Measurements from ENCODE around the gene EVA1C. TPM values are rescaled to one million over a fixed set of nuclear protein-coding genes. Genes with fewer than 3 reads are reported as not detected.

EVA1C gene
- total and polyA plus RNA-seq, 2 donors (not counting 1 experiment from before 2014, with no cell fraction given), result 2.4 to 4.6 TPM

DNA sequence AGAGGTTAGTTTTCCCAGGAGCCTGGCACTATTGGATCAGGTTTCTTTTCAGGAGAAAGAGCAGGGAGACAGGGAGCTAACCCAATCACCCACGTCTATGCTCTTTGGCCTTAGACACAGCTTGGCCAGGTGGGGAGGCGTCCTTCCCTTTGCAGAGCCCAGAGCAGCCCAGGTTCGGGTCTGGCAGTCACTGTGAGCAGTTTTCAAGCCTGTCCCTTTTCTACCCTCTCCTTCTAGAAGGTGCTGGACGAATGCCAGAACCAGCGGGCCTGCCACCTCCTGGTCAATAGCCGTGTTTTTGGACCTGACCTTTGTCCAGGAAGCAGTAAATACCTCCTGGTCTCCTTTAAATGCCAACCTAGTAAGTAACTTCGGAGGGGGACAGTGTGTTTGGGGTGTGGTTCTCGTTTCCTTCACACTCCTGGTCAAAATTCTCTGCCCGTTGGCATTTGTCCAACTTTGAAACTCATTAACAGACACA, 44.9 kb downstream of the EVA1C start:
- no peak overlapping the region for H3K4me3 ChIP-seq (replicated peaks in 1 of 4; ENCODE audit: control extremely low read depth in 1 of 4, insufficient read depth in 1 of 4, low read depth in 3 of 4, low read length in 4 of 4)
- no peaks in the 10 kb centered on the region for H3K9me3 ChIP-seq (ENCODE audit: control insufficient read depth, insufficient read depth, low read depth, low read length)
- no peak for TF ChIP-seq EZH2 (IDR thresholded peaks at IDR 0.05; ENCODE audit: low read length, missing control alignments)
- TF ChIP-seq, protein P1, sequence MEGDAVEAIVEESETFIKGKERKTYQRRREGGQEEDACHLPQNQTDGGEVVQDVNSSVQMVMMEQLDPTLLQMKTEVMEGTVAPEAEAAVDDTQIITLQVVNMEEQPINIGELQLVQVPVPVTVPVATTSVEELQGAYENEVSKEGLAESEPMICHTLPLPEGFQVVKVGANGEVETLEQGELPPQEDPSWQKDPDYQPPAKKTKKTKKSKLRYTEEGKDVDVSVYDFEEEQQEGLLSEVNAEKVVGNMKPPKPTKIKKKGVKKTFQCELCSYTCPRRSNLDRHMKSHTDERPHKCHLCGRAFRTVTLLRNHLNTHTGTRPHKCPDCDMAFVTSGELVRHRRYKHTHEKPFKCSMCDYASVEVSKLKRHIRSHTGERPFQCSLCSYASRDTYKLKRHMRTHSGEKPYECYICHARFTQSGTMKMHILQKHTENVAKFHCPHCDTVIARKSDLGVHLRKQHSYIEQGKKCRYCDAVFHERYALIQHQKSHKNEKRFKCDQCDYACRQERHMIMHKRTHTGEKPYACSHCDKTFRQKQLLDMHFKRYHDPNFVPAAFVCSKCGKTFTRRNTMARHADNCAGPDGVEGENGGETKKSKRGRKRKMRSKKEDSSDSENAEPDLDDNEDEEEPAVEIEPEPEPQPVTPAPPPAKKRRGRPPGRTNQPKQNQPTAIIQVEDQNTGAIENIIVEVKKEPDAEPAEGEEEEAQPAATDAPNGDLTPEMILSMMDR (conservative IDR thresholded peaks at IDR 0.05 in 1 of 2, IDR thresholded peaks at IDR 0.05 in 1 of 2; ENCODE audit: low read depth in 1 of 2, low read length in 2 of 2), result peak in 1 of 2 donors; percentile 7
- H4K20me1 ChIP-seq (ENCODE audit: control insufficient read depth, extremely low read depth, insufficient read depth, low read length), result no peaks in the 10 kb centered on the region
- no peaks in the 10 kb centered on the region for H3K36me3 ChIP-seq (ENCODE audit: control insufficient read depth, insufficient read depth, low read length)
- H3K9ac ChIP-seq (ENCODE audit: insufficient read depth, low read length), result no peak overlapping the region
- no peak overlapping the region for H3K27ac ChIP-seq (ENCODE audit: insufficient read depth, low read length)
- H3K79me2 ChIP-seq (ENCODE audit: control insufficient read depth, insufficient read depth, low read length), result no peaks in the 10 kb centered on the region
- H3K4me2 ChIP-seq (ENCODE audit: extremely low read depth, insufficient read depth, low read length), result peak overlapping the region; percentile 30
- H3K27me3 ChIP-seq (ENCODE audit: control insufficient read depth, insufficient read depth, low read length), result no peaks in the 10 kb centered on the region
- peaks cover 8% of the 10 kb centered on the region for H3K4me1 ChIP-seq (ENCODE audit: control insufficient read depth, extremely low read depth, insufficient read depth, low read length)
- H2AFZ ChIP-seq (ENCODE audit: low read length), result no peak overlapping the region
- DNase-seq (ENCODE audit: low read depth in 2 of 2), result peak in 1 of 2 donors; percentile 43

DNA sequence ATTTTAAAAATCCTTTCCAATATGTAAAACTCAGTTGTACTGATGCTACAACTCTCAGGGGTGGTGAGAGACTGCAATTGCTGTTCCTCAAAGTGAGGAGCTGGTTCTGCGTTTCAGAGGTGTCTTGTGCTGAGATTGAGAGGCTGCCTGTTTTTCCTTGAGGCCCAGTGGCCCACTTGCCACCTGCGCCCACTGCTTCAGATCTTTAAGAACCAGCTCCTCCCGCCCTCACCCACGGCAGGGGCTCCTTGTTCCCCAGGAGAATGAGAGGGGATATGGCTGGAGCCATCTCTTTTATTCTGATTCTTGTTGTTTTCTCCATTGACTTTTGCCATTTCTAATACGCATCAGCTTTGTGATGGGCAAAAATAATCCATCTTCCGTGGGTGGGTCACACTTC, 45.5 kb downstream of the EVA1C start:
- Histone ChIP-seq H3K9ac (ENCODE audit: insufficient read depth, low read length) (no peak overlapping the region), H3K4me2 (ENCODE audit: extremely low read depth, insufficient read depth, low read length) (no peak overlapping the region), H3K36me3 (ENCODE audit: control insufficient read depth, insufficient read depth, low read length) (no peaks in the 10 kb centered on the region), H4K20me1 (ENCODE audit: control insufficient read depth, extremely low read depth, insufficient read depth, low read length) (no peaks in the 10 kb centered on the region), H3K9me3 (ENCODE audit: control insufficient read depth, insufficient read depth, low read depth, low read length) (no peaks in the 10 kb centered on the region), H3K4me1 (ENCODE audit: control insufficient read depth, extremely low read depth, insufficient read depth, low read length) (peaks cover 8% of the 10 kb centered on the region), H2AFZ (ENCODE audit: low read length) (no peak overlapping the region), H3K27ac (ENCODE audit: insufficient read depth, low read length) (no peak overlapping the region), H3K79me2 (ENCODE audit: control insufficient read depth, insufficient read depth, low read length) (no peaks in the 10 kb centered on the region), H3K4me3 (replicated peaks in 1 of 4; ENCODE audit: control extremely low read depth in 1 of 4, insufficient read depth in 1 of 4, low read depth in 3 of 4, low read length in 4 of 4) (no peak overlapping the region), H3K27me3 (ENCODE audit: control insufficient read depth, insufficient read depth, low read length) (no peaks in the 10 kb centered on the region)
- no peak for TF ChIP-seq EZH2 (IDR thresholded peaks at IDR 0.05; ENCODE audit: low read length, missing control alignments)
- TF ChIP-seq, protein P1 (conservative IDR thresholded peaks at IDR 0.05 in 1 of 2, IDR thresholded peaks at IDR 0.05 in 1 of 2; ENCODE audit: low read depth in 1 of 2, low read length in 2 of 2), result no peak
- no peak for DNase-seq (ENCODE audit: low read depth in 2 of 2)

DNA sequence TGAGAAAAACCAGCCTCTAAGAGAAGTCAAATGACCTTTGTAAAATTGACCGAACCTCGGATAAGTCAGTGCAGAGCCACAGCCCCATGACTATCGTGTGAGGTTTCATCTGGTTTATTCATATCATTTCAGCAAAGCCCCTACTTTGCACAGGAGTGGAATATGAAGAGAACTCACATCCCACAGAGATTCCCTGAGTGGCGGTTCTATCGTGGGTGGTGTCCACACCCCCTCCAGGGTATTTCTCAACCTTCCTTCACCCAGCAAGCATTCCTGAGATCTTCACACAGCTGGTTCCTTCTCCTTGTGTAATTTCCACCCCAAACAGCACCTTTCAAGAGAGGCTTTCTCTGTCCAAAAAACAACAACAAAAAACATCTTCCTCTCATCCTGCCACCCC, 47.5 kb downstream of the EVA1C start:
- no peak overlapping the region for H3K4me2 ChIP-seq (ENCODE audit: extremely low read depth, insufficient read depth, low read length)
- TF ChIP-seq, protein P1 (conservative IDR thresholded peaks at IDR 0.05 in 1 of 2, IDR thresholded peaks at IDR 0.05 in 1 of 2; ENCODE audit: low read depth in 1 of 2, low read length in 2 of 2), result no peak
- peak in 1 of 2 donors; percentile 36 for DNase-seq (ENCODE audit: low read depth in 2 of 2)

More for the DNA sequence above, 47.5 kb downstream of the EVA1C start:
- Histone ChIP-seq H3K4me1 (ENCODE audit: control insufficient read depth, extremely low read depth, insufficient read depth, low read length) (peaks cover 14% of the 10 kb centered on the region), H3K36me3 (ENCODE audit: control insufficient read depth, insufficient read depth, low read length) (no peaks in the 10 kb centered on the region), H3K27me3 (ENCODE audit: control insufficient read depth, insufficient read depth, low read length) (no peaks in the 10 kb centered on the region), H3K9ac (ENCODE audit: insufficient read depth, low read length) (no peak overlapping the region), H2AFZ (ENCODE audit: low read length) (no peak overlapping the region), H3K4me3 (replicated peaks in 1 of 4; ENCODE audit: control extremely low read depth in 1 of 4, insufficient read depth in 1 of 4, low read depth in 3 of 4, low read length in 4 of 4) (no peak overlapping the region), H3K27ac (ENCODE audit: insufficient read depth, low read length) (no peak overlapping the region), H4K20me1 (ENCODE audit: control insufficient read depth, extremely low read depth, insufficient read depth, low read length) (no peaks in the 10 kb centered on the region), H3K79me2 (ENCODE audit: control insufficient read depth, insufficient read depth, low read length) (no peaks in the 10 kb centered on the region), H3K9me3 (ENCODE audit: control insufficient read depth, insufficient read depth, low read depth, low read length) (no peaks in the 10 kb centered on the region)
